H1 (cell line): ENCODE measurements around the gene JAKMIP1. TPM values are rescaled to one million over a fixed set of nuclear protein-coding genes. Genes with fewer than 3 reads are reported as not detected.

Experiments used
- CTCF ChIA-PET: fragments of 300-600 bp; sonication (Branson Sonifier 250); formaldehyde crosslinking; loops from one replicate; lab custom pipeline; 2021; ENCODE audit not compliant: partially characterized antibody; lab: Charles Lee
- POLR2A ChIA-PET: fragments of 300-600 bp; sonication (Branson Sonifier 250); formaldehyde crosslinking; loops from one replicate; lab custom pipeline; 2021; ENCODE audit warnings: inconsistent platforms; ENCODE audit not compliant: partially characterized antibody; lab: Charles Lee
- DNase-seq, 2 experiments: peaks; one replicate each; pipeline versions ENCODE4 v3.0.0 to v3.0.0-alpha.2; 2010 to 2022; ENCODE audit warnings: low spot score in 2 of 2, low read depth in 1 of 2, mixed read lengths in 1 of 2
- FAIRE-seq: peaks from 2 replicates; lab custom pipeline; 2011; peaks lifted over from hg19 to GRCh38; lab: Jason Lieb, UNC
- H2AFZ ChIP-seq: 2 replicates; pipeline ENCODE4 v1.8.1; 2012; ENCODE audit warnings: low read length, inconsistent platforms
- H2AK5ac ChIP-seq: 2 replicates; pipeline ENCODE4 v1.6.1; 2013; ENCODE audit warnings: low read depth, low read length
- H2BK120ac ChIP-seq: replicated peaks from 2 replicates; pipeline ENCODE3; 2013; ENCODE audit warnings: low read depth, low read length, inconsistent platforms
- H2BK12ac ChIP-seq: 2 replicates; pipeline ENCODE4 v1.6.1; 2013; ENCODE audit warnings: low read depth, low read length
- H2BK15ac ChIP-seq: 2 replicates; pipeline ENCODE4 v1.6.1; 2013; ENCODE audit warnings: low read length
- H2BK20ac ChIP-seq: 2 replicates; pipeline ENCODE4 v1.6.1; 2013; ENCODE audit warnings: low read length
- H2BK5ac ChIP-seq: 2 replicates; pipeline ENCODE4 v1.6.1; 2013; ENCODE audit warnings: low read depth, low read length
- H3K14ac ChIP-seq: 2 replicates; pipeline ENCODE4 v1.6.1; 2013; ENCODE audit warnings: inconsistent platforms; ENCODE audit not compliant: insufficient read length
- H3K18ac ChIP-seq: 2 replicates; pipeline ENCODE4 v1.6.1; 2013; ENCODE audit warnings: low read length; ENCODE audit errors: extremely low read depth
- H3K23ac ChIP-seq: 2 replicates; pipeline ENCODE4 v1.6.1; 2013; ENCODE audit warnings: inconsistent platforms; ENCODE audit not compliant: insufficient read length
- H3K23me2 ChIP-seq: 2 replicates; pipeline ENCODE4 v1.6.1; 2013; ENCODE audit warnings: low read depth, low read length
- H3K27ac ChIP-seq: 2 replicates; pipeline ENCODE4 v1.6.1; 2011; ENCODE audit warnings: low read depth, low read length, inconsistent platforms
- H3K27me3 ChIP-seq, 4 experiments: replicated peaks in 1 of 4; 1 replicate in 1 of 4; 2 replicates in 3 of 4; pipeline versions ENCODE4 v1.6.1 to v1.8.1; 2011 to 2013; ENCODE audit warnings: low read length in 3 of 4, mild to moderate bottlenecking in 3 of 4, inconsistent platforms in 2 of 4, mixed read lengths in 2 of 4, moderate library complexity in 1 of 4; ENCODE audit not compliant: control insufficient read depth in 3 of 4, insufficient read depth in 3 of 4; ENCODE audit errors: extremely low read depth in 1 of 4
- H3K36me3 ChIP-seq, 4 experiments: 2 replicates each; pipeline versions ENCODE4 v1.6.1 to v1.8.1; 2011 to 2013; ENCODE audit warnings: mild to moderate bottlenecking in 4 of 4, low read length in 3 of 4, moderate library complexity in 2 of 4, control low read depth in 1 of 4, inconsistent platforms in 1 of 4; ENCODE audit not compliant: insufficient read depth in 4 of 4, control insufficient read depth in 2 of 4
- H3K4ac ChIP-seq: replicated peaks from 2 replicates; pipeline ENCODE3; 2013; ENCODE audit warnings: low read length, low read depth, mixed read lengths, inconsistent platforms; ENCODE audit not compliant: insufficient read length
- H3K4me1 ChIP-seq, 4 experiments: replicated peaks in 1 of 4; 1 replicate in 1 of 4; 2 replicates in 3 of 4; pipeline versions ENCODE4 v1.6.1 to v1.8.1; 2011 to 2013; ENCODE audit warnings: low read length in 3 of 4, inconsistent platforms in 2 of 4, mixed read lengths in 1 of 4; ENCODE audit not compliant: insufficient read depth in 4 of 4, control insufficient read depth in 3 of 4
- H3K4me2 ChIP-seq, 2 experiments: 2 replicates each; pipeline versions ENCODE4 v1.6.1 to v1.8.1; 2011 to 2013; ENCODE audit warnings: low read depth in 2 of 2, low read length in 2 of 2, control low read depth in 1 of 2, inconsistent platforms in 1 of 2, mild to moderate bottlenecking in 1 of 2; ENCODE audit not compliant: insufficient read depth in 1 of 2
- H3K4me3 ChIP-seq, 4 experiments: fragments of 200-600, 300-600 bp in 1 of 4; sonication (generic), shearing (Covaris generic), sonication (Bioruptor Twin) in 1 of 4; 2 replicates each; pipeline versions ENCODE4 v1.5.1 to v1.8.1; 2011 to 2016; ENCODE audit warnings: low read length in 4 of 4, low read depth in 3 of 4, control low read depth in 2 of 4, inconsistent platforms in 2 of 4, mild to moderate bottlenecking in 2 of 4, mixed read lengths in 1 of 4, moderate library complexity in 1 of 4; ENCODE audit not compliant: insufficient read depth in 2 of 4; ENCODE audit errors: extremely low read depth in 1 of 4
- H3K56ac ChIP-seq: replicated peaks from 2 replicates; pipeline ENCODE3; 2013; ENCODE audit warnings: low read depth, mild to moderate bottlenecking, mixed read lengths, low read length, inconsistent platforms; ENCODE audit not compliant: insufficient read length
- H3K79me1 ChIP-seq: 2 replicates; pipeline ENCODE4 v1.6.1; 2013; ENCODE audit warnings: low read depth, low read length, control low read depth
- H3K79me2 ChIP-seq, 2 experiments: 2 replicates each; pipeline versions ENCODE4 v1.6.1 to v1.8.1; 2012 to 2013; ENCODE audit warnings: low read length in 2 of 2, mild to moderate bottlenecking in 2 of 2, inconsistent platforms in 1 of 2; ENCODE audit not compliant: insufficient read depth in 2 of 2, control insufficient read depth in 1 of 2
- H3K9ac ChIP-seq, 4 experiments: replicated peaks in 1 of 4; 1 replicate in 1 of 4; 2 replicates in 3 of 4; pipeline versions ENCODE4 v1.6.1 to v1.8.1; 2011 to 2013; ENCODE audit warnings: low read depth in 3 of 4, low read length in 3 of 4, control low read depth in 2 of 4, mild to moderate bottlenecking in 2 of 4, moderate library complexity in 2 of 4, inconsistent platforms in 1 of 4; ENCODE audit errors: extremely low read depth in 1 of 4
- H3K9me3 ChIP-seq, 2 experiments: 2 replicates each; pipeline versions ENCODE4 v1.6.1 to v1.8.1; 2012 to 2013; ENCODE audit warnings: mild to moderate bottlenecking in 2 of 2, moderate library complexity in 2 of 2, control low read depth in 1 of 2, inconsistent platforms in 1 of 2, low read depth in 1 of 2, low read length in 1 of 2, mixed read lengths in 1 of 2; ENCODE audit not compliant: insufficient read depth in 2 of 2
- H4K20me1 ChIP-seq, 2 experiments: replicated peaks in 1 of 2; 2 replicates each; pipeline versions ENCODE3 to v1.8.1; 2011 to 2013; ENCODE audit warnings: inconsistent platforms in 2 of 2, low read length in 2 of 2, mild to moderate bottlenecking in 1 of 2; ENCODE audit not compliant: insufficient read depth in 2 of 2, control insufficient read depth in 1 of 2
- H4K5ac ChIP-seq: 2 replicates; pipeline ENCODE4 v1.6.1; 2013; ENCODE audit warnings: low read length, low read depth, mixed read lengths, inconsistent platforms; ENCODE audit not compliant: insufficient read length
- H4K8ac ChIP-seq: 2 replicates; pipeline ENCODE4 v1.8.0; 2013; ENCODE audit warnings: mild to moderate bottlenecking, moderate library complexity, low read length, inconsistent platforms; ENCODE audit not compliant: insufficient read depth; ENCODE audit errors: extremely low read depth
- H4K91ac ChIP-seq: replicated peaks from 2 replicates; pipeline ENCODE3; 2013; ENCODE audit warnings: low read length, mixed read lengths, inconsistent platforms; ENCODE audit not compliant: insufficient read length
- CHD2 ChIP-seq: IDR thresholded peaks from 2 replicates; pipeline ENCODE4 v1.6.1; 2012; ENCODE audit warnings: low read length, improper control_type of control experiment
- EZH2 ChIP-seq: fragments of 200-600 bp; sonication (generic); IDR thresholded peaks from 2 replicates; pipeline ENCODE4 v1.7.1; 2012; ENCODE audit warnings: low read depth, mild to moderate bottlenecking, moderate library complexity, low read length, inconsistent platforms; ENCODE audit not compliant: severe bottlenecking
- WGBS, 2 experiments: shearing (Covaris generic) in 1 of 2; methylation state at CpG; one replicate each; pipeline versions ENCODE4 v1.1.6 to v1.1.7; 2013 to 2015; ENCODE audit warnings: low lambda C conversion rate in 2 of 2, mixed read lengths in 2 of 2, inconsistent platforms in 1 of 2, low coverage in 1 of 2, missing lambda C conversion rate in 1 of 2; ENCODE audit not compliant: insufficient replicate concordance in 2 of 2, insufficient coverage in 1 of 2, insufficient read length in 1 of 2; ENCODE audit errors: extremely low coverage in 1 of 2, missing lambda C conversion rate in 1 of 2; 5-methylcytosine and 5-hydroxymethylcytosine counted together
- polyA plus RNA-seq, 7 experiments: library from polyadenylated mRNA; depleted of rRNA in 3 of 7; stranded (reverse) in 5 of 7; unstranded in 2 of 7; fragments of >200 nt in 5 of 7; fragments of 200-250 nt in 2 of 7; gene quantifications; 1 replicate in 5 of 7; 2 replicates in 1 of 7; 4 replicates in 1 of 7; pipeline versions ENCODE4 v1.2.1 to v1.2.3, GENCODE V29; 2011 to 2013; ENCODE audit warnings: missing spikeins in 2 of 7, mixed read lengths in 2 of 7
- total RNA-seq: library from RNA; stranded (reverse); fragmentation: NEBNext Ultra II Directional; extraction: Animal tissue kit (Norgen Biotek cat#: 25700); gene quantifications from 2 replicates; pipeline ENCODE4 v1.2.1, GENCODE V29; 2021

JAKMIP1 gene
- total and polyA plus RNA-seq, 2 of the 8 experiments (the other 6 are each of a cell fraction or from before 2014, with no cell fraction given), result 2.5 to 4.4 TPM

- no peaks in the 10 kb centered on the region for H3K36me3 ChIP-seq
- H3K23me2 ChIP-seq, result no peaks in the 10 kb centered on the region
- H3K18ac ChIP-seq, result no peak overlapping the region
- no peak overlapping the region for H3K27ac ChIP-seq
- WGBS, 2 experiments, result 91% methylated on average over 19 of the region's 20 CpGs; no CpG with 5 or more reads in 1 of the 2 experiments
- FAIRE-seq, result no peak
- H3K27me3 ChIP-seq, result no peaks in the 10 kb centered on the region
- no peaks in the 10 kb centered on the region for H4K20me1 ChIP-seq
- H3K79me1 ChIP-seq, result no peaks in the 10 kb centered on the region
- no peak overlapping the region; the same call in 1 of the 2 replicates for H4K8ac ChIP-seq
- H3K14ac ChIP-seq, result no peak overlapping the region
- H2BK5ac ChIP-seq, result no peak overlapping the region
- H4K91ac ChIP-seq, result no peak overlapping the region
- TF ChIP-seq EZH2, result no peak
- TF ChIP-seq CHD2, result no peak
- TF ChIP-seq, all 59 proteins: peak for 0
- Histone ChIP-seq H3K56ac (no peak overlapping the region), H2BK15ac (no peak overlapping the region), H2AFZ (no peak overlapping the region), H2BK20ac (no peak overlapping the region), H2BK120ac (no peak overlapping the region), H3K4me3 (no peak overlapping the region), H3K23ac (no peak overlapping the region), H3K9me3 (no peaks in the 10 kb centered on the region), H2BK12ac (no peak overlapping the region), H3K4me2 (no peak overlapping the region), H3K79me2 (no peaks in the 10 kb centered on the region), H3K9ac (no peak overlapping the region), H3K4ac (no peak overlapping the region), H3K4me1 (peaks cover 0 to 2% (median 0%) of the 10 kb centered on the region in 4 experiments; a peak in 1 of 7 replicates), H2AK5ac (no peak overlapping the region), H4K5ac (no peak overlapping the region)
- POLR2A ChIA-PET, result no interaction called here
- CTCF ChIA-PET, result interaction anchor here (0.7 to 1.5 kb wide), 3 partner anchors 8 to 102 kb away, joined by 3 read pairs; no protein-coding TSS in a partner anchor
- DNase-seq, result no peak
These were observed 51.7 kb downstream of the JAKMIP1 start for GRCh38 chr4:6148506-6149205.
